NOMO-1 treated with DMSO at 0.1 percent for 48 hours (cell line): ENCODE data around the gene MAPT.
A peak's percentile ranks its signal among the peaks of the same experiment; 100 is the strongest.

Source experiments
- DNase-seq: peaks from one replicate; lab custom pipeline; 2025; ENCODE audit not compliant: unreplicated experiment; lab: John Stamatoyannopoulos, UW

Gene MAPT

GRCh38 chr17:46044286-46044928 lies 150.1 kb downstream of the MAPT start:
- peak; percentile 63 for DNase-seq

DNA sequence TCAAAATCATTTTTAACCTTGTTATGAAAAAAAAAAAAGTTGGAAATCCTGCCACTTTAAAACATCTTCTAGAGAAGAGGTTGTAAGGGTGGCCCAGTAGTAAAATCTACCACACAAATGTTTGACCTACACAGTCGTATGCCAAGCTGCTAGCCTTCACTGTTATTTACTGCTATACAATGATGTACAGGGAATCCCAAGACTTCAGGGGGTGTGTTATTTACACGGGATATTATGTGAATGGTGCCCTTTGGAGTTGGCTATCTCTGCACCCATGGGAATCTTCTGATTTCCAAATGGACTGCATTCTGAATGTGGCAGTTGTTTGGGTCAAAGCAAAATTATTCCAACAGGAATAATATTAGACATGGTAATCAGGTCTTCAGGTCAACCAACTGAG lies 150.6 kb downstream of the MAPT start:
- no peak for DNase-seq

DNA sequence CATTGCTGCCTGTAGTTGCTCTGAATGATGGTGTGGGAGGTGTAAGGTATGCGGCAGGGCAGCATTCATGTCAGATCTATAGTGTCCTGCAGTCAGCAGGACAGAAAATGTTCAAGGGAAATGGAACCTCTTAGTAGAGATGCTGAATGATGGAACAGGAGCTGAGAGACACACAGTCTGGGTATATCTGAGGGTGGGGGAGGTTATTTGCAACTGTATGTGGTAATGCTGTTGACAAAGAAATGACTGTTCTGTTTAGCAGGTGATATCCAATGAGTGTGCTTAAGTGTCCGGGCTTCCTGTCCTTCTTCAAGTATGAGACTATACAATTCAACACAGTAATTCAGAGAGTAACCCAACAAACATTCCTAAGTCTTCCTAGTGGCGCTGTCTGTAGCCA lies 151.3 kb downstream of the MAPT start:
- no peak for DNase-seq

- no peak for DNase-seq
Observed at GRCh38 chr17:46046957-46047356, 152.6 kb downstream of the MAPT start.

- DNase-seq, result no peak
Observed at GRCh38 chr17:46047398-46047797, 153.0 kb downstream of the MAPT start.

GRCh38 chr17:46047856-46048255 lies 153.5 kb downstream of the MAPT start:
- no peak for DNase-seq

DNA sequence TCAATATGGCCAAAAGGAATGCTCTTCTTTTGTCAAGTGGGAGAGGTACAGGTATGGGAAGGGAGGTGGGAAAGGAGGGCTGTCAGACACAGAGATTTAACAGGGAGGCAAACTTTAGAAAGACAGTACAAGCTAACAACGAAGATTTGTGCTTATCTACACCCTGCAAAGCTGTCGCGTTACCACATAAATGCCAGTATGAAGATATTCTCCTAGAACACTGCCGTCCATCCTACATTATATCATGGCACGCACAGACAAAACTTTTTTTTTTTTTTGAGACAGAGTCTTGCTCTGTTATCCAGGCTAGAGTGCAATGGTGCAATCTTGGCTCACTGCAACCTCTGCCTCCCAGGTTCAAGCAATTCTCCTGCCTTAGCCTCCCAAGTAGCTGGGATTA lies 155.3 kb downstream of the MAPT start:
- DNase-seq, result no peak

GRCh38 chr17:46053911-46054534 lies 159.7 kb downstream of the MAPT start:
- no peak for DNase-seq

DNA sequence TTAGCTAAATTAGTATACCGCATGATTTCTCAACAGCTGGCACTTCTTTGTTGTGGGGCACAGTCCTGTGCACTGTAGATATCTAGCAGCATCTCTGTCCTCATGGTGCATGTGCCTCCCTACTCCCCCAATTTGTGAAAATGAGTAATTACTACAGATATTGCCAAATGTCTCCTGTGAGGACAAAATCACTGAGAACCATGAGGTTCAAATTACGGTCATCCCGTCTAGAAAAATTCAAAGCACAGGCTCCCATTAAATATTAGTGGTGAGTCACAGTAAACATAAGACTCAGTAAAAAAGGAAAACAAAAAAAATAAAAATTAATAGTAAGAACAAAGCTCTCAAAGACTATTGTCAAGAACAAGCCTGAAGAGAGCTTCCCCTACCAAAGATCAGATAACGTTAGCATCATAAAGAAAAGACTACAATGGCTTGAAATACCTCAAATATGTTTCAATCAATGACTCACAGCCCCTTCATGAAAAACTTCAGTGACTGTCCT lies 162.5 kb downstream of the MAPT start:
- peak; percentile 77 for DNase-seq

GRCh38 chr17:46057366-46057765 lies 163.0 kb downstream of the MAPT start:
- no peak for DNase-seq

DNA sequence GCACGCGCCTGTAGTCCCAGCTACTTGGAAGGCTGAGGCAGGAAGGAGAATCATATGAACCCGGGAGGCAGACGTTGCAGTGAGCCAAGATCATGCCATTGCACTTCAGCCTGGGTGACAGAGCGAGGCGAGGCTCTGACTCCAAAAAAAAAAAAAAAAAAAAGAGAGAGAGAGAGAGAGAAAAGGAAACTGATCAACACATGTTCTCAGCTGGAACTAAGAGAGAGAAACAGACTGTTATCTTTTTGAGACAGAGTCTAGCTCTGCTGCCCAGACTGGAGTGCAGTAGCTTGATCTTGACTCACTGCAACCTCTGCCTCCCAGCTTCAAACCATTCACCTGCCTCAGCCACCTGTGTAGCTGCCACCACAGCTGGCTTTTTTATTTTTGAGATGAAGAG lies 165.1 kb downstream of the MAPT start:
- no peak for DNase-seq

DNA sequence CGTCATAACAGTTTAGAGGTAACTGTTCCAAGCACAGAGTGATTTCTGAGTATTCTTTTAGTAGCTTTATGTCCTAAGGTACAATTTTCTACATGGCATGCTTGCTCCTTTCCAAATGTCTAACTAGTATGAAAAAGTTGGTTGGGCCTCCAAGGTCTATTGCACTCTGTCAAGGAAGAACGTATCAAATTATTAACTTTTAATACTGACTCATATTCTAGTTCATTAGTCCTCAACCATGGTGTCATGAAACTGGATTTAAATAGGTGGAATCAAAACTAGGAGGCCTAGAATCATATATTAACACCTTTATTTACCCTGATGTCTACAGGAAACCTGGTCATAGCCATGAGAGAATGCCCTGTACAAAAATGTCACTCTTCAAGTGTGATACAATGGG lies 166.1 kb downstream of the MAPT start:
- DNase-seq, result no peak

- no peak for DNase-seq
Observed at GRCh38 chr17:46061435-46061834, 167.1 kb downstream of the MAPT start.

GRCh38 chr17:46063241-46063640 lies 168.9 kb downstream of the MAPT start:
- no peak for DNase-seq

DNA sequence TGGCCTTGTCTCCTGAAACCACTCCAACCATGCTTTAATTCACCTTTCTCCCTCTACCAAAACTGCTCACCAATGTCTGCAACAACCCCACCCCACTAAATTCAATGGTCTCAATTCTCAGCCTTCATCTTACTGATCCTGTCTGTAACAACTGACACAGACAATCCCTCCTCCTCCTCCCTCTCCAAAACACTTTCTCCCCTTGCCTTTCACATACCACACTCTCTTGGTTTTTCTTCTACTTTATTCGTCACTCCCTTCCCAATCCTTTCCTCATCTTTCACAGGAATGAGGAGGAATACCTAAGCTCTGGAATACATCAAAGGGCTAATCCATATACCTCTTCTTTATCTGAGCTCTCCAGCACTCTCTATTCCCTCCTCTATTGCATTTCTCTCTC lies 170.1 kb downstream of the MAPT start:
- DNase-seq, result no peak

GRCh38 chr17:46071796-46072195 lies 177.4 kb downstream of the MAPT start:
- no peak for DNase-seq

- DNase-seq, result no peak
Observed at GRCh38 chr17:46072998-46073397, 178.6 kb downstream of the MAPT start.

DNA sequence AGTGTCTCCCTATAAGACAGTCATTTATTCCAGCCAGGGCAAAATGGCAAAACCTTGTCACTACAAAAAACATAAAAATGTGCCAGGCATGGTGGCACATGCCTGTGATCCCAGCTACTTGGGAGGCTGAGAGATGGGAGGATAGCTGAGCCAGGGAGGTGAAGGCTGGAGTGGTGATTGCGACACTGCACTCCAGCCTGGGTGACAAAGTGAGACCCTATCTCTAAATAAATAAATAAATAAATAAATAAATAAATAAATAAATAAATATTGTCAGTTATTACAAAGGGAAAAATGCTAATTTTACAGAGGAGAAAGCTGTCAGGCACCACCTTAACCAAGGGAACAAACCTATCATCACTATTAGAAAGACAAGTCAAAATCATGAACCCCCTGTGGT lies 180.2 kb downstream of the MAPT start:
- DNase-seq, result no peak
